ENCODE measurements around the gene ZNF22.
A peak's percentile ranks its signal among the peaks of the same experiment; 100 is the strongest.

Gene ZNF22

DNA sequence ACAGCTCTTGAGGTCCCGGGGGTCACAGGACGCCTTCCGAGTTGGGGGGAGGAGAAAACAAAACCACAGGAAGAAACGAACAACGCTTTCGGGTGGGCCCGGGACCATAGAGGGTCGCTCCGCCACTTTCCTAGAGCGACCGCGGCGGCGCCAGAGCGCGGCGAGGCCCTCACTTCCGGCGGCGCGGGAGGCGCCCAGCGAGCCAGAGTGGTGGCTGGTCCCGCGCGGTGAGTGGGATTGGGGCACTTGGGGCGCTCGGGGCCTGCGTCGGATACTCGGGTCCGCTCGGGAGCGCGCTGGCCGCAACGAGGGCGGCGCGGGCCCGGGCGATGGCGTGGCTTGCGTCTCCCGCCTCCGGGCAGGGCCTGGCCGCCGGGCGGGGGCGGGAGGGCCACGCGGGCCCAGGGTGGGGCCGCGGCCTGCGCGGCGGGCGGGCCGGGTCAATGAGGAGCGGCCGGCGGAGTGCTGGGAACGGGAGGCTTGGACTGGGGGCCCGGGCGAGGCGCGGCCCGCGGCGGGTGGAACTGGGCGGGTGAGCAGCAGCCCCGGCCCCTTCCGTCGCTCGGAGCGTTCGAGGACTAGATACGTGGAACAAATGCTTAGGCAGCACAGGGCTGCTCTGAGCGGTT is at the start of gene ZNF22:
Gene ZNF22, plus strand, starts transcription at position 172 of the 629 bp plus-strand sequence. CDS start 2,446 bp downstream, outside the sequence.
- DNase-seq, result peak in 42 of 56 donors; percentile 39 to 84 (median 63)

- no peak for DNase-seq
Measured at GRCh38 chr10:44951576-44952226, 49.0 kb upstream of the ZNF22 start.

- no peak for DNase-seq
Measured at GRCh38 chr10:44952779-44953231, 47.9 kb upstream of the ZNF22 start.

- DNase-seq, result no peak
Measured at GRCh38 chr10:44954042-44954441, 46.7 kb upstream of the ZNF22 start.

DNA sequence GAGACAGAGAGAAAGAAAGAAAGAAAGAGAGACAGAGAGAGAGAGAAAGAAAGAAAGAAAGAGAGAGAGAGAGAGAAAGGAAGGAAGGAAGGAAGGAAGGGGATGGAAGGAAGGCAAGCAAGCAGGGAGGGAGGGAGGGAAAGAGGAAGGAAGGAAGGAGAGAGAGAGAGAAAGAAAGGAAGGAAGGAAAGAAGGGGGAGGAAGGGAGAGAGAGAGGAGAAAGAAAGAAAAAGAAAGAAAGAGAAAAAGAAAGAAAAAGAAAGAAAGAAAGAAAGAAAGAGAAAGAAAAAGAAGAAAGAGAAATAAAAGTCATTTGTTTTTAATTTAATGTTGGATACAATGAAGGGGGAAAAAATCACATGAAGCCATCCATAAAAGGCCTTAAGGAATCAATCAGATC is 45.8 kb upstream of the ZNF22 start:
- no peak for DNase-seq

DNA sequence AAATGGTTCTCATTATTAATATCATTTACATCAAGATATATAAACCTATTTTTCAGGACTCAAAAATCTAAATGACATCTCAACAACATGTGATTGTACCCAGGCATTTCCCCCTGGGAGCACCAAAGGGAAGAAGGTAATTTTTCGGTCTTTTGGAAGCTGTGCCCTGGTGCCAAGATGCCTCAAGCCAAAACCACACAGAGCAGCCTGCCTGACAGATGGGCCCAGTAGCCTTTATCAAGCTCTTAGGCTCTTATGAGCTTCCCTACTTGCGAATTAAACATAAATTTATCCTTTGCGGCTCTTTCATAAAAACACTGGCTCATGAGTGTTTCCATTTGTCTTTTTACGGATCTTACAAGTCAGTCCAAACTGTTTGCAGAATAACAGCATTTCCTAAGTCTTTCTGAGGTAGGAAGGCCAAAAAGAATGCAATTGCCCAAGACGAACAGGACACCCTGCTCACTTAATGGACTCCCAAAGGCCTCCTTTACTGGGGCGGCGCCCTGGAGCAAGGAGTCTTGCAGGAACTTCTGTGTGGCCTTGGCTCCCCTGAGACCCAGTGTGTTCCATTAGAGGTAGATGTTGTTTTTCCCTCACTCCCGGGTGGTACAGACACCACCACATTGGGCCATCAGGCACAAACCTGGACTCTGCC is 45.2 kb upstream of the ZNF22 start:
- DNase-seq, result no peak

GRCh38 chr10:44956226-44956625 is 44.5 kb upstream of the ZNF22 start:
- no peak for DNase-seq

- no peak for DNase-seq
Measured at GRCh38 chr10:44956717-44957706, 43.7 kb upstream of the ZNF22 start.

DNA sequence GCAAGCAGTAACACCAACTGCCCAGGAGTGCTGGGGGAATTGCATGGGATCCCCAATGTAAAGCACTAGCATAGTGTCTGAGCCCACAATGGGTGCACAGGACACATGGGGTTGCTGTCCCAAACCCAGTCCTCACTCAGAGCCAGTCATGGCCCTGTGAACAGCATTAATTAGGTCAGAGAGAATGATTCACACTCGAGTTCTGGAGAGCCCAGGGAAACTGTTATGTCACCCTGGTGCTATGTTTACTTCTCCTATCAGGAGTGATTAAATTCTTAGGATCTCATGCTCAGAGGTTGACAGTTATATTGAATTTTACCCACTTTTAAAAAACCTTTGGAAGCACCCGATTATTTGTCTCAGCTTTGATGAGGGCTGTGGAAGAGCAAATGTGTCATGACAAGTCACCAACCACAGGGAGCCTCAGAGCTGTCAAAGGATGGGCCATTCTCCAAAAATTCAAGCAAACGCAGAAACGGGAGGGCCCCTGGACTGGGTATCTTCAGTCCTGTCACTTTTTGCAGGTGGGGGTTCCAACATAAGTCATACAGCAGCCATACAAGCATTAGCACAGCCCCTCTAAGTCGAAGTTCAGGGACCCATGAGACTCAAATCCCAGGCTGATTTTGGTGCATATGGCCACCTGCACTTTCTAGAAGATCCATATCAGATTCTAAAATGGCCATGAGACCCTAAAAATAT is 42.4 kb upstream of the ZNF22 start:
- no peak for DNase-seq

- DNase-seq, result no peak
Measured at GRCh38 chr10:44958898-44959246, 41.9 kb upstream of the ZNF22 start.

GRCh38 chr10:44959247-44960087 is 41.3 kb upstream of the ZNF22 start, which contains the start of gene RASSF4:
Gene RASSF4, plus strand, starts transcription at chr10:44959802. Its CDS starts 10,401 bp downstream, at chr10:44970203.
- DNase-seq, result peak; percentile 41 to 95 (median 88)

DNA sequence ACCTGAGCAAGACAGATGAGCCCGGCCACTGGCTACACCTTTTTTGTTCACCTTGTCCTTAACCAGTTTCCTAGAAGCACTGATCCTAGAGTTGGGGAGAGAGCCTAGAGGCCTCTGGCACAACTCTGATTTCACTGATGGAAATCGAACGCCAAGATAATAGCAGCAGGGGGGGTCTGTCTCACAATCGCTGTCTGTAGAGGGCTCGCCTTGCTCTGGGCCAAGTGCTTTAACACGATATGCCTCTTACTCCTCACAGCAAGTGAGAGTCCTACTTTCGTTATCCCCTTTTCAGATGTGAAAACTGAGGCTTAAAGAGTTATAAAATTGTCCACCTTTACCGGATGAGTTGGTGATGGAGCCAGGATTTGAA is 40.6 kb upstream of the ZNF22 start:
- no peak for DNase-seq

- no peak for DNase-seq
Measured at GRCh38 chr10:44960482-44961229, 40.1 kb upstream of the ZNF22 start.

- DNase-seq, result no peak
Measured at GRCh38 chr10:44961230-44961571, 39.5 kb upstream of the ZNF22 start.

DNA sequence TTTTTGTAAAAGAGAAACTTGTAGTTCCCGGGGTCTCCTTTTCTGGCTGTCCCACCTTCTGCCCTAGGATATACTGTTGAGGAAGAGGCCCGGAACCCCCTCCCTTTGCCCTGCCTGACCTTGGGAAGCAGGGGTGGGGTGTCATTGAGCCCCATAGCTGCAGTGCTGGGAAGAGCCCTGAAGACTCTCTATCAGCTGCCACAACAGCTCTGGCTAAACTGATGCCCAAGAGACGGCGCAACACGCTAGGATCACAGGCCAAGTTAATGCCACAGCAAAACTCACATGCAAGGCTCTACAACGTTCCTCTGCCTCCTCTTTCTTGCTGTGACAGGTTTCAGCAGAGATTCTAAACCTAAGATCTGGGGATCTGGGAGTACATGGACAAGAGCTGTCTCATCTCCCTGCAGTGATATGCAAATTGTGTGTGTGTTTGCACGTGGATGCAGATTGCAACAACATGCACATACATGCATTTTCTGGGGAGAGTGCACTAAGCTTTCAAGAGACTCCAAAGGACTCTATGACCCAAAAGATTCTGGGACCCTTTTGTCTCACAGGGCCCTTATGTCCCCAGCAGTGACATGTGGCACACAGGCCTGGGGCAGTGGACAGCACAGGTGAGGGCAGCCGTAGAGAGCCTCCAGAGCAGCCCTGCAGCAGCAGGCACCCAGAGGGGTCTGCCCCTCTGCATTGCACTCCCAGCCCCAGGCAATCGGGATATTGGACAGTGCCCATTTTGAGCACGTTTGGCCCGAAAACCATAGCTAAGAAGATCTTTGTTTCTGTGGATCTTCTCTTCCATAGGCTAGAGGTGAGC is 38.6 kb upstream of the ZNF22 start:
- no peak for DNase-seq

- DNase-seq, result peak in 10 of 56 donors; percentile 30 to 59 (median 44)
Measured at GRCh38 chr10:44962870-44963738, 37.6 kb upstream of the ZNF22 start.
